Measurements from ENCODE around the gene GADL1.
A peak's percentile ranks its signal among the peaks of the same experiment; 100 is the strongest.

GADL1 gene

GRCh38 chr3:30693470-30694120 lies 200.9 kb downstream of the GADL1 start:
- DNase-seq (ENCODE audit: low spot score), result peak; percentile 73

DNA sequence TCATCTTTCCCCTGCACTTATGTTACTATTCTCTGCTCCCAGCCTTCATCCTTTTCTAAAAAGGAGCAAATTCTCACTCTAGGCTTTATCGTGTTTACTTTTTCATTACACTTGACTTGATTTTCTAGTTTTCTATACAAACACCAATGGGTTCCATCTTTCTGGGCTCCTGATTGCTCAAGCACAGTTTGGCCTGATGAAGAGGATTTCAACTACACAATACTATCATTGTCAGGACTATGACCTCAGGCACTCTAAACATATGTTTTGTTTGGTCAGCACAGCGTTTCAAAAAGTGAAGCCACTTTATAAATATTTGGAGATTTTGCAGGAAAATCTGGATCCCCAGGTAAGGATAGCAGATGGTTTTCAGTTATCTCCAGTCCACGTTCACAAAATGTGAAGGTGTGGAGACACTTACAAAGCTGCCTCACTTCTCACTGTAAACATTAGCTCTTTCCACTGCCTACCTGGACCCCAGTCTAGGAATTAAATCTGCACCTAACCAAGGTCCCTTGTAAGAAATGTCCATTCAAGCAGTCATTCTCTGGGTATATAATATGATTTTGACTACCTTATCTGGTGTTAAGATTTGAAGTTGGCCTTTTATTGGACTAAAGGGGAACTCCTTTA lies 201.8 kb downstream of the GADL1 start:
- DNase-seq (ENCODE audit: low spot score), result no peak

GRCh38 chr3:30691944-30692343 lies 202.5 kb downstream of the GADL1 start:
- DNase-seq (ENCODE audit: low spot score), result no peak

- no peak for DNase-seq (ENCODE audit: low spot score)
Observed at GRCh38 chr3:30691249-30691880, 203.1 kb downstream of the GADL1 start.

DNA sequence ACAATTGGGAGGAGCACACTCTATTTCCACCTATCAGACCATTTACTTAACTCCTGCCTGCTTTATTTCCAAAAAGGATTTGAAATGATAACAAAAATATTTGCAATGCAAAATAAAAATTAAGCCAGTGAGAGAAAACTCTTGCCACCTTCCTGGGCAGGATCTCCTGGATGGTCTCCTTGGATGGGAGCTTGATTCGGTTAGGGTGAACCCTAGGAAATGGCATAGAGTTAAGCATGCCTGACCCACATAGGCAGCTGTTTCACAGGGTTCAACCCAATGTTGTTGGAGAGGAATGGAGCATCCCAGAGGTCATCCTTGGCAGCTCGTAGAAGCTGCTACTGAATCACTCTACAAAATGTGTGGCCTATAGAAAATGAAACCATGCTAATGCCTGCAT lies 204.3 kb downstream of the GADL1 start:
- no peak for DNase-seq (ENCODE audit: low spot score)

DNA sequence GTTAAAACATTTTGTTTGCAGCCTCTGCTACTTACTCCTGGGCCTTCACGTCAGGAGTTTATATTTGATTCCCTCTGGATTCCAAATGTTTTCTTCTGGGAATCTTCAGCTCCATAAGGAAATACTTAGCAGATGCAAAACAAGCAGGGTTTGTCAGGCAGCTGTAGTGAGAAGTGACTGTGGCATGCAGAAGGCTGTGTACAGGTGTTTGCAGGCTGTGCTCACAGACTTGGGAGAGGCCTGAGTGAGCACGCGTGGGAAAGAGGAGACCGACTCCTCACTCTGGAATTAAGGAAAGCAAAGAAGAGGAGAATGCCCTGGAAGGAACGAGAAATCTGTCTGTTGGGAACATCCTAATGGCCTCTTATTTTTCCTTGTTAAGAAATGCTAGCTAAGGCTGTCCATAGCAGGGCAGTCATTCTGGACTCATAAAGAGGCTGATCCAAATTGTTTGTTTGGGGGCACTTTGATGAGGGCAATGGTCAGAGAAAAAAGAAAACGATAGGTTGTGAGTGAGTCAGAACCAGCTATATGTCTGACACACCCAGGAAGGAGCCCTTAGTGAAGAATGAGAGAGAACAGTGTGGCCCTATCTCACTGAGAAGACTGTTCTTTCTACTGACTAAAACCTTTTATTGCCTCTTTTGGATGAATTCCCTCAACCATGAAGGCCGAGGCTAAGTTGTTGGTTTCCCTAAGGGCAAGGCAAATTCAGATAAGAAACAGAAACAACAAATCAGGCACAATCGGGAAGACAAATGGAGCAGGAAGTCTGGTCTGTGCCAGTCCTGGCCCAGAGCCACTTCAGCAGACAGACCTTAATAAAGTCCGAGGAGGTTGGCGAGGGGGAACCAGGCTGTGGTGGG lies 205.5 kb downstream of the GADL1 start:
- no peak for DNase-seq (ENCODE audit: low spot score)

DNA sequence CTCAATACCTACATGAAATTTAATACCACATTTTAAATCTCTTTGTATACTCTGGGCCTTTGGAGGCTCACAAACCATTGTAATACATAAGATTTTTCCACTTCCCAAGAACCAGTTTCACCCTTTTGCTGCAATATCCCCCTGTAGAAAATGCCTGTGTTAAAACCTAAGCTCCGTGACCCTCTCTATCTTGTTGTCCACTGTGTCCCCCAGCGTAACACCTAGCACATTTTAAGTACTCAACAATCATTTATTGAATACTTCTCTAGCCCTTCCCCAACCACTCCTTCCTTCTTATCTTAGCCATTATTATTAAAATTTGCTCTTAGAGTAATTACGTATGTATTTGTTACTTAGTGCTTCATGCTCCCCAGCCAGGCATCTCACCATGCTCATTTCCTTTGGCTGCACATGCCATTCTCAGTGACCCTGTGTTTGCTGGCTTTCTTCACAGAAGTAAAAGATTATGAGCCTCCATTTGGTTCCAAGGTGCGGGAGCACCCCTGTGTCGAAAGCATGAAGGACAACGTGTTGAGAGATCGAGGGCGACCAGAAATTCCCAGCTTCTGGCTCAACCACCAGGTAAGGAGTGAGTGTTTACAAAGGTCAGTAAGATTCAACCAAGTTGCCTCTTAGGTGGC lies 206.4 kb downstream of the GADL1 start:
- no peak for DNase-seq (ENCODE audit: low spot score)

GRCh38 chr3:30686799-30687198 lies 207.7 kb downstream of the GADL1 start:
- DNase-seq (ENCODE audit: low spot score), result no peak

DNA sequence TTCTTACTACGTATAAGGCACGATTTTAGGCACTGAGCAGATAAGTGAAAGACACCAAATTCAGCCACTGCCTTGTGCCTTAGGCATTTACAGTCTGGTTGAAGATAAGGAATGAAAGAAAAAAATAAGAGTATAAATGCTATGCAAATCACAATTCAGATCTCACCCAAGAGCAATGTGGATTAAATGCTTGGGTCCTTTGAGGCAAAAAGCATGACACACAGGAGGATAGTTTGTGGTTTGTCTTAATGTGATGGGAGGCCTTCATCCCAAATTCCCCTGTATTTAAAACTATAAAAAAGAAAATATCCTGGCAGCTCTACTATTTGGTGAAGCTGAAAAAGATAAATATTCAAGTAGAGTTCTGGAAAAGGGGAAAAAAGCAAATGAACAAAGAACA lies 208.3 kb downstream of the GADL1 start:
- DNase-seq (ENCODE audit: low spot score), result no peak

GRCh38 chr3:30685267-30685667 lies 209.2 kb downstream of the GADL1 start:
- no peak for DNase-seq (ENCODE audit: low spot score)

GRCh38 chr3:30684356-30684755 lies 210.1 kb downstream of the GADL1 start:
- no peak for DNase-seq (ENCODE audit: low spot score)

- DNase-seq (ENCODE audit: low spot score), result no peak
Observed at GRCh38 chr3:30683769-30684168, 210.7 kb downstream of the GADL1 start.

DNA sequence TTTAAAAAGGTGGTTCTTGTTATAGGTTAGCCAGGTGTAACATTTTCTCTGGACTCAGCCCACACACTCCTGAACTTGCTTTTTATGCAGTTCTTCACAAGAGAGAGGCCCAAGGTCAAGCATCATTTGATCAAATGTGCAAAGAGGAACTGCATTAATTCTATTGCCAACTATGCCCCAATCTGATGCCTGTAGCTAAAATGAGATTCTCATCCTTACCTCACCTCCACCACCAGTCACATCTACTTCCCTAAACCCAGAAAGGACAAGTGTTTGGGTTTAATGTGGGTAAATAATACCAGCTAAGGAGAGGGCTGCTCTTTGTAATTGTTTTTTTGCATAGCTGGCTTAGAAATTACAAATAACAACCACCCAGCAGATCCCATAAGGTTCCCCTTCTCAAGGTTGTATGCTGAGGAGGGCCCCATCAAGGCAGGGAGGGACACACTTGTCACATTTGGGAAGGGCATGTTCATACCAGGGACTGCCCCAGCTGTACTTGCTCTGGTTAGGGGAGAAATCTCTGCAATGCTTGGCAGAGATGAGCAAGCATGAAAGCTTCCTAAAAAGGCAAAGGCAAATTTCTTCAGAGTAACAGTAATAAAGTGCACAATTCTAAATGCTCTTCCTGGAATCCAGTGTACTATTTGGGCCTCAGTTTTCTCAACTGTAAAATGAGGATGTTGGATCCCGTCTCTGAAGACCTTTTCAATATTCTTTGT lies 211.9 kb downstream of the GADL1 start:
- DNase-seq (ENCODE audit: low spot score), result no peak

DNA sequence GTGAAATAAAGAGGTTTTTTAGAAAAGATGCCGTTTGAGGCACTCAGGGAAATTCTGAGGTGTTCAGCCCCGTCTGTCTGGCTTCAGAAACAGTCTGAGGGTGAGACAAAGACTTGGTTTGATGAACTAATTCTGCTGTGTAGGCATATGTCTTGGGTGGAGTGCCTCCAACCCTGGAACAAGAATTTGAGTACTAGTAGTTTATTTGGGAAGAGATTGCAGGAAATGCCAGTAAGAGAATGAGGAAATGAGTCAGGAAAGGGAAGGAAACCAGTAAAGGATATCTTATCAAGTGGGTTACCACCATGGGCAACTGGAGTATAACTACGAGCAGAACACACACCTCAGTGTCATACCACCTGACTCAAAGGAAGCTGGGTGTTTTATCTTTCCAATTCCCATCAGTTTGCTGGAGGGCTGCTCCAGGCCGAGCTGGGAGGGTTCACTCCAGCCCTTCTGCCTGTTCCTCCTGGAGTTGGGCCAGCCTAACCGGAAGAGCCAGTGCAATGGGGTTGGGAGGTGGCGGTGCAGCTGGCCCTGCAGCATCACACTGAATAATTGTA lies 212.7 kb downstream of the GADL1 start:
- DNase-seq (ENCODE audit: low spot score), result no peak

DNA sequence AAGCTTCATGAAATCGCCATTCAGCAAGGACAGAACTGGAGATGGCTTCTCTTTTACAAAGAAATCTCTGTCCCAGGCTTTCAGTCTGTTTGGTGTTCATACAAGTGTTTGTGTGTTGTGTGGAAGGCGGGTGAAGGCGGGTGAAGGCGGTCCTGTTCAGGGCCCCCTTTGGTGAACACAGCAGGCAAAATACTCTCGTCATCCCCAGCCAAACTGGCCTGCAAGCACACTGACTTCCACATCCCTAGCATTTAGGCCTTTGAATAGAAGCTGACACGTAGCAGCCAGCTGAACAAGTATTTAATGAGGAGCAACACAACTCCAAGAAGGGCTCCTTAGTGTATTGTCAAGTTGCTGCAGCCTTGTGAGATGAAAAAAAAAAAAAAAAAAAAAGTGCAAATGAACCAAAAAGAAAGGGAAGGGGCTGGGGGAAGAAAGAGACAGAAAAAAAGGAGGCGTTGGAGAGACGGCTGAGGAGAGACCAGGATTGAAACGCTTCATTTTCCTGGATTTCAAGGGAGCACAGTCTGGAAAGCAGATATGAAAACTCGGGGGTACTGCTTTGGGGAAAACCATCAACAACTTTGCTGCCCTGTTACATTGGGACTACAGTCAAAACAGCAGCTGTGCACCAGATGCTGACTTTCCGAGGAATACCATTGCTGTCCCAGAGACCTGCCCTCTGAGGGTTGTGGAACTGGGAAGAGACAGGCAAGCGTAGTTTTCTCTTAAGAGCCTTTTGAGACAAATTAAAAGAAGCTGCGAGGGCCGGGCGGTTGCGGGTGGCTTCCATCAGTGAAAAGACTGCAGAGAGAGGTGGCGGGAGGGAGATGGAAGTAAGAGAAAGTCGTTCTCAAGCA lies 213.4 kb downstream of the GADL1 start:
- DNase-seq (ENCODE audit: low spot score), result peak; percentile 29

GRCh38 chr3:30679045-30679444 lies 215.4 kb downstream of the GADL1 start:
- DNase-seq (ENCODE audit: low spot score), result no peak

DNA sequence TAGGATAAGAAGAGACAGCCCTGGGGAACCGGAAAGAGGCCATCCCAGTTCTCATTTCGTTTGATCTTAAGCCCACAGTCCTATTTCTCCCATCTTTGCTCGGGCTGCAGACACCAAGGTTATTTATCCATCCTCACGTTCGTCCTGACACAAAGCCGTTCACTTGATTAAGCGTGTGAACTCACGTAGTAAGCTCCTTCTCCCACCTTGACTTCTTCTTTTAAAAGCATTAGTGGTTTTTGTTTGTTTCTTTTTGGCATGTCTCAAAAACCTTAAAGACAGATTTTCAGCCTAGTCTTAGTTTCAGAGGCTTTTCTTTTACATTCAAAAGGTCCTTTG lies 217.1 kb downstream of the GADL1 start:
- no peak for DNase-seq (ENCODE audit: low spot score)

DNA sequence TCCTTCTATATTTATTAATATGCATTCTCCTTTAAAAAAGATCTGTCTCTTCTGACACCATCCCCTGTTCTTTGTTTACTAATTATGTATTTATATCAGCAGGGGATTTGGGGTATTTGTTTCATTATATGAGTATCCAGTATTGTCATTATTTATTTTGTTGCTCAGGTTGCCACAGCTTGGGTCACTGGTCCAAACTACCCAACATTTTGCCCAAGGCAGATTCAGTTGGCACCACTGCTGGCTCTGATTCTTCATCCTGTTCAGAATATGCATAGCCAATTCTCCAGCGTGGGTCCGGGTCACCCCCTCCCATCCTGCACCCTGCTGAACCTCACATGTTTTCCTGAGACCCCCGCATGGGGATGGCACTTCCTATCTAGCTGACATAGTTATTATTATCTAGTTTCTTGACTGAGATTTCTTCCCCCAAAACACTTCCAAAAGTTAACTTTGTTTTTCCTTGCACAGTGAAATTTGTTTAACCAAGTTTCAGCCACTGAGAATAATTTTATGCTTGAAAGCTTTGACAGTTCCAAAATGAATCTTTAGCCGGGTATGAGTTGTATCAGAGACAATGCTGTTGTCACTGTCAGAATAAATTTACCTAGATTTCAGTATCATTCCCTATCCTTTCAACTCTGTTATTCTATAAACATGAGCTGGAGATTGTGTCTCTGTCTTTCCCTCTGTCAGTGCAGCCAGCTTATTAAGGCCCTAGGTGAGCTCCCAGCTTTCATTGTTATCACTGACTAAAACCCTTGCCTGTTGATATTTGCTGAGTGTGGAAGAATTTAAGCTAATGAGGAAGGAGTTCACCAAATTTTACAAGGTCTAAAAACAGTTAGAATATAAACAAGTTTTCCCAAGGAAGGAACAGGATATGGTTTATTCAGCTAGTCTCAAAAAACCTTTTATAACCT lies 217.8 kb downstream of the GADL1 start:
- no peak for DNase-seq (ENCODE audit: low spot score)

Data from iPS-NIHi11 (cell line).